GM19351 (cell line): ENCODE measurements around the gene MGAT4A.

ENCODE experiments used
- ATAC-seq: cut with Tn5 transposase; IDR thresholded peaks from one replicate; pipeline ENCODE4 v1.9.1; 2021; ENCODE audit warnings: mild to moderate bottlenecking, moderate library complexity; ENCODE audit not compliant: unreplicated experiment

Gene MGAT4A

DNA sequence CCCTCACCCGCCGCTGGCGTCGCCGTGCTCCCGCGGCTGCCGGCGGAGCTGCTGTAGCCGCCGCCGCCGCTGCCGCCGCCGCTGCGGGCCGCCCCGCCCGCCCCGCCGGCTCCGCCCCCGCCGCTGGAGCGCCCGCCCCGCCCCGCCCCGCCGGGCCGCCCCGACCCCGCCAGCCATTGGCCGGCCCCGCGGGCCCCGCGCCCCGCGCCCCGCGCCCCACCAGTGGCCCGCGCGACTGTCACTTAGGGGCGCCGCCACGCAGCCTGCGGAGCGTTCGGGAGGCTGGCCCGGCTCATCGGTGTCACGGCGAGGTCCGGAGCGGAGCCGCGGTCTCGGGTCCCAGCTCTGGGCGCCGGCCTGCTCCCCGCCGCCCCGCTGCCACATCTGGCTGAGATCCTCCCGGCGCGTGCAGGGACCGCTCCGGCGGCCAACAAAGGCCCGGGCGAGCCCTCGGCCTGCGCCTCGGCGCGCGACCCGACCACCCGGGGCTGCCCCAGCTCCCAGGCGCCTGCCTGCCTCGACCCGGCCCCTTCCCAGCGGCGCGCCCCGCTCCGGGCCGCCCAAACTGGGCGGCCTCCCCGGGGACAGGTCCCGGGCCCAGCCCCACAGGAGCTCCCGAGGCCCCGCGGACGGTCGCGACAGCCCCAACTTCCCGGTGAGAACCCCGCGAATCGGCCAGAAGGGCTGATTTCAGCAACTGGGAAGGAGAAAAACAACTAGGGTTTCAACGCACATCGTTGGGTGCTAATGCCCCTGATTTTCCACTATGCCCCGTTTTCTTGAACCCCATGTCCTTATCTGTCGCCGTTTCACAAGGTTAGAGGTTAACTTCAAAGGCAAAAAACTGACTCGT, at the start of gene MGAT4A:
MGAT4A (minus strand) TSS at position 92 of the 853 bp plus-strand sequence. CDS start 4,800 bp downstream, outside the sequence.
- ATAC-seq = peak; percentile 76

DNA sequence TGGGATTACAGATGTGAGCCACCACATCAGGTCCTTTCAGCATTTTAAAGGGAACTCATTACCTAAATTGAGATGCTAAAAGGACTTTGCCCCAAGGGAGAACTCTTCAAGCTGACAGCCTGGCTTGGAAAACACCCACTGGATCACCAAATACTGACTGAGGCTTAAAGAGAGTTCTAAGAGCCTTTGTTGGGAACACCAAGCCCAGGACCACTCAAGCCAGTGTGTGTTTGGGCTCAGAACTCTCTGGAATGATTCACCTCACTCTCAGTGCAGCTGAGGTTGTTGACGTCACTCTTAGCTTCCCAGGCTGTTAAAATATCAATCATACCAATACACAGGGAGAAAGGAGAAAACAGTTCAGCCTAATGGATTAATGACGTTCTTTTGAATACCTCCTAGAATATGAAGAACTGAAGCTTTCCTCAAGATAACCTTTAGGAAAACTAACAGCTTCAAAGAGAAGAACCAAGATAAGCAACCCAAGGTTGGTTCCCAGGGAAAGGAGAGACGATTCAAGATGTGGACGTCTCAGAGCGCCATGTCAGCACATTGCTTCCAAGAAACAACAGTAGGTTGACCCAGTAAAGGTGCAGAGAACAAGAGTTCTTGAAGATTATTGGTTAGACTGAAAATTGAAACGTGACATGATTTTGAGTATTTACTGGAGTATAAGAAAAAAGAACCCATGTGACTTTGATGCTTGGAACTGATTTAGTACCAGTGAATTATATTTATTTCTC, 48.0 kb upstream of the MGAT4A start:
- ATAC-seq = no peak

DNA sequence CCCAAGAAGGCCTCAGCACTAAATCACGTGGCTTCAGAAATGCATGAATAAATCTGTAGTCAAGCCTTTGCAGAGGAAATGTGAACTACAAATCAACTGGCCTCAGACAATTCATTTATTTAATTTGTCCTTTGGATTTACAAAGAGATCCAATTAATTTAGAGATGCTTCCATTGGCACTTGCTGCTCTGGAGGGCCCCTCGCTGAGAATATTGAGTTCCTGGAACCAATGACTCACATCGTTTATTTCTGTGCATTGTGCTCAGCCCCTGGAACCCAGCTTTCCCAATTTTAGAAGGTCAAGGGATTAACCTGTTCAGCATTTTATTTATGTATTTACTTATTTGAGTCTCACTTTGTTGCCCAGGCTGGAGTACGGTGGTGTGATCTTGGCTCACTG, 47.2 kb upstream of the MGAT4A start:
- ATAC-seq = no peak

- ATAC-seq = no peak
Measured at GRCh38 chr2:98777710-98778109, 46.8 kb upstream of the MGAT4A start.

DNA sequence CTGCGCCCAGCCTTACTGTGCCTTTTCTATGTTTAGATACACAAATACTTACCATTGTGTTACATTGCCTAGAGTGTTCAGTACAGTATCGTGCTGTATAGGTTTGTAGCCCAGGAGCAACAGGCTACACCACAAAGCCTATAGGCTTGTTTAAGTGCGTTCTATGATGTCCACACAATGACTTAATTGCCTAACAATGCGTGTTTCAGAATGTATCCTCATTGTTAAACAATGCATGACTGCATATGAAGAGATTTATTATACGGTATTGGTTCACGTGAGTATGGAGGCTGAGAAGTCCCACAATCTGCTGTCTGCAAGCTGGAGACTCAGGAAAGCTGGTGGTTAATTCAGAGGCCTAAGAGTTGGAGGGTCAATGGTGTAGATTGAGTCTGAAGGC, 46.1 kb upstream of the MGAT4A start:
- ATAC-seq = no peak

DNA sequence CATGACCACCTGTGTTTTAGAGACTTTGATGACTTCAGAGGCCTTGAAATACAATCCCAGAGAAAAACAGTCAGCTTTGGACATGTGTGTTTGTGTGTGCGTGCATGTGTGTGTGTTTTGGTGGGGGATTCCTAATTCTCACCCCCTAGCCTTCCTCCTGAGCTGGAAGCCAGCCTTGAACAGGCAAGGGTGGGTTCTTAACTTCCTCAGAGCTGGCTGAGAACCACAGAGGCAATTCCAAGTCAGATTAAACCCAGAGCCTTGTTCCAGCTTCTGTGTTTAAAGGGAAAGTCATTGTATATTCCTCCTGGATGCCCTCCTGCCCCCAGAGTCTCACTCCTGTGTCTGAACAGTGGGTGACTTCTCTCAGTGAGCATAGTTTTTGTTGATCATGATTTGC, 45.2 kb upstream of the MGAT4A start:
- ATAC-seq = no peak

DNA sequence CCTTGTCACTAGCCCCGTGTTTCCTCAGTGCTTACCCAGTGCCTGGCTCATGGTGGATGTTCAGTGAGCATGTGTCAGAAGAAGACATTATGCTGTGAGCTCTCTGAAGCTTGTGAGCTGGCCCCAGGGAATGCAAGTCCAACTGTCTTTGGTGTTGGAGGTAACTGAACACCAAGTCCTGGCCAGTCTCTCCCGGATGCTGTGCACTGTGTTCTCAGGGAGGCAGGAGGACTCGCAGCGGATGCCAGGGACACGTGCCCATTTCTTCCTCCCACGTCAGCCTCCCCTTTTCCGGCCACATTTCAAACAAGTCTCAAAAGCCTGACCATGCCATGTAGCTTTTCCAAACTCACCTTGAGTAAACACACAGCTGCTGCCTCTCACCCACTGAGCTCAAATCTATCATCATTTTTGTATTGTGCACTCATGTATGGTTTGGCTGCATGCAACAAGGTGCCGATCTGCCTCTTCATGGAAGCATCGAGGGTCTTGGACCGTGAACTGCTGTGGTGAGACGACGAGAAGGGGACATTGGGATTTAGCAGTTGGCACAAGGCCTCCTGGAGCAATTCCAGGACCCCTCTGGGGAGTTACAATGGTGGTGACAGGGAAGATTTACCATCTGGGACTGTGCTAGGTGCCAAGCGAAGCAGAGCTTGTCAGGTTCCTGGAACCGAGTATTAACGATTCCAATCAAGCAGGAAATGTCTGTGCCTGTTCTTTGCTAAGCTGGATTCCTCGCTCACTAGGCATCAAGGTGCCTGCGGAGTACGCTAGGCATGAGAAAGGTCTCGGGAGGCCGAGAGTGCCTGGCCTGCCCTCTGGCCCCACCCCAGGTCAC, 44.4 kb upstream of the MGAT4A start:
- ATAC-seq = no peak

DNA sequence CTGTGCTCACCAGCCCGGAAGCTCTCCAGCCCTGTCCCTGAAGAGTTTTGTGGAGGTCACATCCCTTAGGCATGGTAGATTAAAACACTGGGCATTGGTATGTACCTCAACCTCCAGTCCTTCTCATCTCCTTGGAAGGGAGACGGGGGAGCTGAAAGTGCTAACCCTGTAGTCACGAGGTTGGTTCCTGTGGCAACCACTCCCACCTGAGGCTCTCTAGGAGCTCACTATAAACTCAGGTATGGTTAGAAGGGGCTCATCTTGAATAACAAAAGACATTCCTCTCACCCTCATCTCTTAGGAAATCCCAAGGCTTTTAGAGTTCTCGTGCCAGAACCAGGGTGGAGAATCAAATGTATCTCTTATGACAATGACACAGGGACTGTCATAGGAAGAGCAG, 43.0 kb upstream of the MGAT4A start:
- no peak for ATAC-seq

GRCh38 chr2:98773169-98773568, 42.2 kb upstream of the MGAT4A start:
- no peak for ATAC-seq

DNA sequence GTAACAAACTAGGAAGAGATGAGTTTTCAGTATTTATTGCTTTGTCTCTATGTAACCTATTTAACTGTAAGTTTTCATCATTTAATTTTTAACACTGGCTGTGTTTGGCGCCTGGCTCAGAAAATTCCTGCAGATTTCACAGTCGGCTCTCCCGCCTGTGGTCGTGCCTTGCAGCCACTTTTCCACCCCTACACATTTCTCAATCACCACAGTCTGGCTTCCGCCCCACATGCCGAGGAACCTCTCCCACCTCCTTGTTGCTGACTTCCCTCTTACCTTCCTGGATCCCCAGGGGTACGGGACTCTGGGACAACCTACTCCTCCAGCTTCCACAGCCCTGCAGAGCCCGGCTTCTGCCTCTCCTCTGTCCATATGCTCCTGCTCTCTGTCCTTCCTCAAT, 41.6 kb upstream of the MGAT4A start:
- no peak for ATAC-seq

DNA sequence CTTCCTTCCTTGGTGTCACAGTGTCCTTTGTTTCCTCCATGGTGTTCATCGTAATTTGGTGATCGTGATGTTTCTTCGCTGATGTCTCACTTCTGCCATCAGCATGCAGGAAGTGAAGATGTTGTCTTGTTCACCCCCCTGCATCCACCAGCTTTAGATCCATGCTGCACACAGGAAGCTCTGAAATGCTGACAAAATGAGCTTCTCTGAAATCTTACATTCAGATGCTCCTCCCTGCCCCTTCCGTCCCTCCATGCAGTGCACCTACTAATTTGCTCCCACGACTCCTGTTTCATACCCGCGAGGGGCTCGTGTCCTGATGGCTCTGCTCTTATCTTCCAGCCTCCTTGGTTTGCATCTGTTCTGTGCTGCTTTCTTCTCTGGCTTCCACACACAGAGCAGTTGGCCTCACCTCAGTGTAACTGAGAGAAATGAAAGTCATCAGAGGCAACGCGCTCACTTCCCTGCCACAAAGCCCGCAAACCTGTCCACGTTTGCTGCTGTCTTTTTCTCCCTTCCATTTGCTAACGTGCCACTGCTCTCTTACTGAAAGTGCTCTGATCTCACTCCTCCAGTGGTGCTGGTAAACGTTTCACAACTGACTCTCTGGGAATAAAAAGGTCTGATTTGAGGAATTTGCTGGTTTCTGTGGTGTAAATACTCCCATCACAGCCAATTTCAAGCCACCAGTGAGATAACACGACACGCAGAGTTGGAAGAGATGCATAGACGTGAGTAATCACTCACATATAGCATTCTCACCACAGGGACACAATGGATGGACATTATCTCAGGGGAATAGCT, 41.0 kb upstream of the MGAT4A start:
- ATAC-seq = peak; percentile 63

DNA sequence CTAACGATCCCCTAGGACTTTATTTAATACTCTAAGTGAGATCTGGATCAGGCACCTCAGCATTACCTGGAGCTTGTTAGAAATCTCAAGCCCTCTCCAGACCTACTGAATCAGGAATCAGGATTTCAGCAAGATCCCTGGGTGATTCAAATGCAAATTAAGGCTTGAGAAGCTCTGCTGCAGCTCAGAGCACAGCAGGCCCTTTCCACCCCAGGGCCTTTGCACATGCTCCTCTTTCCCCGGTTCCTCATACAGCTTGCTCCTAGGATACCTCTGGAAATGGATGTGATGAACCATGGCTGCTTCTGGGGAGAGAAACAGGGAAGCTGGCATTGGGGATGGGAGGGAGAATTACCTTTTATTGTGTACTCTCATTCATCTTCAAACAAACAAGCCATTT, 40.3 kb upstream of the MGAT4A start:
- ATAC-seq = no peak

GRCh38 chr2:98769784-98770183, 38.9 kb upstream of the MGAT4A start:
- no peak for ATAC-seq

DNA sequence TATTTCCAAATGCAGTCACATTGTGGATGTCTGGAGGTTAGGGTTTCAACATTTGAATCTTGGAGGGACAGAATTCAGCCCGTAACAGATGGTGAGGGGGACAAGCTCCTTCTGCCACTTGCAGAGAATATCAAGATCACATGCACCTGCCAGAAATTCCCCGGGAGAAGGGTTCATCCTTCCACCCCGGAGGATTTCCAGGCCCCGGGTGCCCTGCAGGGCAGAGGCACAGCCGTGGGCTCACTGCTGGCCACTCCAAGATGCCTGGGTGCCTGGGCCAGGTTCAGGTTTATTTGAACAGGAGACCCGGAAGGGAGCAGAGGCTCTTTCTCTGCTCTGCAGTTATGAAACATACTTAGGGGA, 38.2 kb upstream of the MGAT4A start:
- no peak for ATAC-seq

- ATAC-seq = no peak
Measured at GRCh38 chr2:98768384-98769113, 37.6 kb upstream of the MGAT4A start.

DNA sequence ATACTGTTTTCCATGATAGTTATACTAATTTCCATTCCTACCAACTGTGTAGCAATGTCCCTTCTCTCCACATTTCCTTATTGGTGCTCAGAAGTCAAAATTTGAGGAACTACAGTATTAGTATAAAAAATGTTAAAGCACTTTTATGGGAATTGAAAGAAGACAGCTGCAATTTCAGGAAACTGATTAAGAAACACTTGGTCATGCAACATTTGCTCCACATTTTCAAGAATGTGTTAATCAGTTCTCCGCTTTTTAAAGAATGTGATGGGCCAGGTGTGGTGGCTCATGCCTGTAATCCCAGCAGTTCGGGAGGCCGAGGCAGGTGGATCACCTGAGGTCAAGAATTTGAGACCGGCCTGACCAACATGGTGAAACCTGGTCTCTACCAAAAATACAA, 33.6 kb upstream of the MGAT4A start:
- no peak for ATAC-seq

DNA sequence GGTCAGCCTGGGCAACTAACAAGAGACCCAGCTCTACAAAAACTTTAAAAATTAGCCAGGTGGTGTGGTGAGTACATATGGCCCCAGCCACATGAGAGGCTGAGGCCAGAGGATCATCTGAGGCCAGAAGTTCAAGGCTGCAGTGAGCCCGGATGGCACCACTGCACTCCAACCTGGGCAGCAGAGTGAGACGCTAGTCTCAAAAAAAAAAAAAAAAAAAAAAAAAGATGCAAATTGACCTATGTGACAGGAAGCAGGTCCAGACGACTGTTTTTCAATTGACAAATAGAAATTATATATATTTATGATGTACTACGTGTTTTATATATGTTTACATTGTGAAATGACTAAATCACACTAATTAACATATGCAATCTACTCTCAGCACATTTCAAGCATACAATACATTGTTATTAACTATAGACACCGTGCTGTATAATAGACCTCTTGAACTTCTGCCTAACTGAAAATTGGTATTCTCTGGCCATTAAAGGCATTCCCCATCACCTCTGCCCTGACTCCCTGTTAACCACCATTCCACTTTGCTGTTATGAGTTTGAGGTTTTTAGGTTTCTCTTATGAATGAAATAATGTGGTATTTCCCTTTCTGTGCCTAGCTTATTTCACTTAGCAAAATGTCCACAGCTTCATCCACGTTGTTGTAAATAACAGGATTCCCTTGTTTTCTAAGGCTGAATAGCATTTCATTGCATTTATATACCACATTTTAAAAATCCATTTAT, 32.4 kb upstream of the MGAT4A start:
- ATAC-seq = no peak

- no peak for ATAC-seq
Measured at GRCh38 chr2:98761909-98762308, 31.0 kb upstream of the MGAT4A start.

GRCh38 chr2:98761267-98761781, 30.4 kb upstream of the MGAT4A start:
- ATAC-seq = no peak
